ENCODE data around the gene FOXA3. TPM values are rescaled to one million over a fixed set of nuclear protein-coding genes. Genes with fewer than 3 reads are reported as not detected.
A peak's percentile ranks its signal among the peaks of the same experiment; 100 is the strongest.
"Not testable (repeated sequence)": the region's sequence is repeated elsewhere in the genome, so short reads cannot be mapped to it uniquely, and the experiment has no call there.

The FOXA3 gene
- total RNA-seq, 1 donor from 2014 or later = 0.21 TPM

GRCh38 chr19:45895519-45895972 lies 31.4 kb downstream of the FOXA3 start:
- no peak for DNase-seq

GRCh38 chr19:45895983-45896599 lies 32.0 kb downstream of the FOXA3 start:
- DNase-seq = not testable (repeated sequence)

- DNase-seq = no peak
Observed at GRCh38 chr19:45897261-45897812, 33.2 kb downstream of the FOXA3 start.

- DNase-seq = no peak
Observed at GRCh38 chr19:45899253-45899652, 35.1 kb downstream of the FOXA3 start.

GRCh38 chr19:45899919-45900589 lies 35.9 kb downstream of the FOXA3 start:
- DNase-seq = no peak

GRCh38 chr19:45900738-45901431 lies 36.8 kb downstream of the FOXA3 start:
- DNase-seq = no peak

- peak; percentile 21 for DNase-seq
Observed at GRCh38 chr19:45901432-45901911, 37.3 kb downstream of the FOXA3 start.

- no peak for DNase-seq
Observed at GRCh38 chr19:45901912-45902650, 38.0 kb downstream of the FOXA3 start, which contains the start of gene MYPOP. Gene MYPOP, minus strand, starts transcription at chr19:45902613. Its CDS starts 840 bp downstream, at chr19:45901773.

- DNase-seq = peak; percentile 100
Observed at GRCh38 chr19:45902651-45903625, 38.8 kb downstream of the FOXA3 start.

- DNase-seq = no peak
Observed at GRCh38 chr19:45905011-45905410, 40.9 kb downstream of the FOXA3 start.

- DNase-seq = no peak
Observed at GRCh38 chr19:45906221-45906620, 42.1 kb downstream of the FOXA3 start.

GRCh38 chr19:45908956-45909355 lies 44.8 kb downstream of the FOXA3 start:
- no peak for DNase-seq

GRCh38 chr19:45911291-45911690 lies 47.2 kb downstream of the FOXA3 start:
- no peak for DNase-seq

GRCh38 chr19:45913874-45914830 lies 50.0 kb downstream of the FOXA3 start, which contains the start of gene NANOS2:
Gene NANOS2, minus strand, starts transcription at chr19:45914778. Its CDS starts 85 bp downstream, at chr19:45914693.
- DNase-seq = no peak

- no peak for DNase-seq
Observed at GRCh38 chr19:45917421-45918091, 53.4 kb downstream of the FOXA3 start.

- no peak for DNase-seq
Observed at GRCh38 chr19:45918721-45919120, 54.6 kb downstream of the FOXA3 start.

- no peak for DNase-seq
Observed at GRCh38 chr19:45919678-45920077, 55.6 kb downstream of the FOXA3 start.

GRCh38 chr19:45920458-45920857 lies 56.3 kb downstream of the FOXA3 start:
- DNase-seq = no peak

- DNase-seq = no peak
Observed at GRCh38 chr19:45922281-45922680, 58.2 kb downstream of the FOXA3 start.

Measured in tongue (tissue), 2 donors.